ENCODE results near the gene KNCN.

The KNCN gene

DNA sequence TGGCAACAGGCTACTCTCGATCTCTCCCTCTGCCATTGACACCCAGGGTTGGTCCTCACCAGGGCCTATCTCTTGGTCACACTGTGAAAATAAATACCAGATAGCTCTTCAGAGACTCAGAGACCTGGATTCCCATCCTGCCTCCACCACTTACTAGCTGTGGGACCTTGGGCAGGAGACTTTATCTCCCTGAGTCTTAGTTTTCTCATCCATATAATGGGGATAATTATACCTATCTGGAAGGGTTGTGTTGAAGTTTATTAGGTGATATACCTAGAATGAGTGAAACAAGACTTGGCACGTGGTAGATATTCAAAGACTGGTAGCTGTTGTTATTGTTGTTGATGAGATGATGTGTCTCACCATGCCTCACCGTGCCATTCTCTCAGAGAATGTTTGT, 54.4 kb downstream of the KNCN start:
- DNase-seq = no peak

DNA sequence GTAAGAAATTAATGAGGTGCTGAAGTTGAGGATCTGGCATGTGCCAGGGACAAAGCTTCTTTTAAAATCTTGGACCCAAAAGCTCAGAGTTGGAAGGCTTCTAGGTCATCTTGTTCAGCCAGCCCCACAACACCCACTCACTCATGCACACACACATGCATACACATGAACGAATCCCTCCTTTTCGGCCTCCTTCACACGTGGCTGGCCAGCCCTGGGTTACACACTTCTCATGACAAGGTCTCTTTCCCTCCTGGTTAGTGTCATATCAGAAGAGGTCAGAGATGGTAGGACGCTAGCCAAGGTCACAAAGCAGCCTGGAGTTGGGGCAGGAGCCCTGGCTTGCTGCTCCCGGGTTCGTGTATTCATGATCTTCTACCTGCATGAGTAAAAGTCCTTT, 54.9 kb downstream of the KNCN start:
- no peak for DNase-seq

- DNase-seq = no peak
These were observed 55.7 kb downstream of the KNCN start for GRCh38 chr1:46495778-46496177.
